HG03097 (cell line): Measurements from ENCODE around the gene OR14J1.
"Not testable (repeated sequence)": the region's sequence is repeated elsewhere in the genome, so short reads cannot be mapped to it uniquely, and the experiment has no call there.

Experiments
- ATAC-seq: cut with Tn5 transposase; IDR thresholded peaks from one replicate; pipeline ENCODE4 v1.9.1; 2021; ENCODE audit not compliant: unreplicated experiment, low FRiP score

OR14J1 gene, protein sequence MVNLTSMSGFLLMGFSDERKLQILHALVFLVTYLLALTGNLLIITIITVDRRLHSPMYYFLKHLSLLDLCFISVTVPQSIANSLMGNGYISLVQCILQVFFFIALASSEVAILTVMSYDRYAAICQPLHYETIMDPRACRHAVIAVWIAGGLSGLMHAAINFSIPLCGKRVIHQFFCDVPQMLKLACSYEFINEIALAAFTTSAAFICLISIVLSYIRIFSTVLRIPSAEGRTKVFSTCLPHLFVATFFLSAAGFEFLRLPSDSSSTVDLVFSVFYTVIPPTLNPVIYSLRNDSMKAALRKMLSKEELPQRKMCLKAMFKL

DNA sequence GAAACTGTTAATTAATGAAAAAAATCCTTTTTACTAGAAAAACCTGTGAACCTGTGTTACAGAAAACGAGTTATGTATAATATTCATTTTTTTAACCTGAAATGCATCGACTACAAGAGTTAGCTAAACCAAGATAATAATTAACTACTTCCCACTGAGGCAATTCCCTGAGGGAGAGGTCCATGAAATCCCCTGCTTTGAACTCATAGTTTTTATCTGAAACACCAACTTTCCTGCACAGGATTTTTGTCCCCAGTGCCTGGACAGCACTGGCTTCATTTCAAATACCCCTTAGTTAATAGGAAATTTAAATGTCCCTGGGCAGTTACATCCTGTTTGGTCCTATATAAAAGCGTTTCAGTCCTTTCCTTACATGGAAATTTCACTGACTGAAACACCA is at the start of gene OR14J1:
Gene OR14J1 (plus strand): TSS at position 386 of the 400 bp plus-strand sequence. CDS start 4,989 bp downstream, outside the sequence.
- no peak for ATAC-seq

DNA sequence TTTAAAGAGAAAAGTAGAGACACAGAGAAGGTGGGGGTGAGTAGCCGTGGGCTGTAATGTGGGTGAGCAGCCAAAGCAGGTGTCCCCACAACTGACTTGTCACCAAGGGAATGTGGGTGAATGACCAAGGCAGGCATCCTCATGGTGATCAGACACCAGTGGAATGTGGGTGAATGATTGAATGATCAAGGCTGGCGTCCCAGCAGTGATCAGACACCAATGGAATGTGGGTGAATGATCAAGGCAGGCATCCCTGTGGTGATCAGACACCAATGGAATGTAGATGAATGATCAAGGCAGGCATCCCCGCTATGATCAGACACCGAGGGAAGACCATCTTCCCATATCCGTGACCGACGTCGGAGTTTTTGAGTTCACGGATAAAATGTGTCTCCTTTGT is 49.8 kb upstream of the OR14J1 start:
- ATAC-seq, result no peak

DNA sequence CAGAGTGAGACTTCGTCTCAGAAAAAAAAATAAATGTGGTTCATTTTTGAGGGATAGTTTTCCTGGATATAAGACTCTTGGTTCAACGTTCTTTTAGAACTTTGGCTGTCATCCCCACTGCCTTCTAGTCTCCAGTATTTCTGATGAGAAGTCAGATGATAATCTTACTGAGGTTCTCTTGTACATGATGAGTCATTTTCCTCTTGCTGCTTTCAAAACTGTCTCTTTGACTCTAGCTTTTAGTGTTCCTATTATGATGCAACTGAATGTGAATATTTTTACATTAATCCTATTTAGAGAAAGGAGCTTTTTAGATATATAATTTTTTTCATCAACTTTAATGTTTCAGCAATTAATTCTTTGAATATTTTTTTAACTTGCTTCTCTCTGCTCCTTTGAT is 46.0 kb upstream of the OR14J1 start:
- no peak for ATAC-seq

- ATAC-seq, result no peak
Observed at GRCh38 chr6:29259721-29260120, 41.8 kb upstream of the OR14J1 start.

- no peak for ATAC-seq
Observed at GRCh38 chr6:29263001-29263400, 38.5 kb upstream of the OR14J1 start.

GRCh38 chr6:29294499-29294914 is 7.0 kb upstream of the OR14J1 start:
- ATAC-seq, result no peak

DNA sequence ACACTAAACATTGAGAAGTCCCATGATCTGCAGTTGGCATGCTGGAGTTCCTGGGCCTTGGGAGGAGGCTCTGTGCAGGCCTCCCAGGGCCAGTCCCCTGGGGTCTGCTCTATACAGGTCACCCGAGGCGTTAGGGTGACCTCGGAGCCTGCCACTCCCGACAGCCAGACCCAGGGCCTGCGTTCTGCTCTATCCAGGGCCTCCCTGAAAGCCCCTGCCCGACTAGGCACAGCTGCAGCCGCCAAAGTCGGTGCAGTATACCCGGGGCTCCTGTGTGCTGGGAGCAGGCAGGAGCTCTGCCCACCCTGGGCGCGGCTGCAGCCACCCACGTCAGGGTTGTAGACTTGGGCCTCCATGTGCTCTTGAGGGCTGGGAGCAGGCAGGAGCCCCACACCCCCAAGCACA is 6.3 kb upstream of the OR14J1 start:
- ATAC-seq, result no peak

DNA sequence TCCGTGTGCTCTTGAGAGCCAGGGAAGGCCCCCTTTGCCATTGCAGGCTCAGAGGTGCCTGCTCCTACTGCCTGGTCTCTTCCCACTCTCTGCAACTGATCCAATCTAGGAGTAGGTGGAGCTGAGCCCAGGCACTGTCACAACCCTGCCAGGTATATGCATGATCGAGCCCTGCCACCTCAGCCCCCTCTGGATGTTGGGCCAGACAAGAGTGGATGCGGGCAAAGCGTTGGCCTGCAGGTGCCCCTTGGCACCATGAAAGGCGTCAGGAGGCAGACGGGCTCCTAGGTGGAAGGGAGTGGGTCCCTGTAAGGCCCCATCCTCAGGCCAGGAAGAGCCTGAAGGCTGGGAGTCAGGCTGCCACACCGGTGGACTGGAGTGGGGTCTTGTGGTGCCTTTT is 5.9 kb upstream of the OR14J1 start:
- ATAC-seq, result no peak

DNA sequence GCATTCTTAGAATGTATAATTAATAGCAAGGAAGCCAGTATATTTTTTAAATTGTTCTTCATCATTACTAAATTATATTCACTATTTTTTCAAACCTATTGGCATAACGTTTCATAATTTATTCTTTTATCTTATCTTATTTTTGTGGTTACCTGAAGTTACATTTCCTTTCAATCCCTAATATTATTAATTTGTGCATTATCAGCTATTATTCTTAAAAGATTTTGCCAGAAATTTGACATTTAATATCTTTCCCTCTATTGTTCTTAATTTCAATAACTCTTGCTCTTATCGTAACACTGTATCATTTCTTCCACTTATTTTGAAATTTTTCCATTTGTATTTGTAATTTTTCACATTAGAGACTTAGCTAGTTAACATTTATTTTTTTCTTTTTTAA is 18.4 kb downstream of the OR14J1 start:
- no peak for ATAC-seq

DNA sequence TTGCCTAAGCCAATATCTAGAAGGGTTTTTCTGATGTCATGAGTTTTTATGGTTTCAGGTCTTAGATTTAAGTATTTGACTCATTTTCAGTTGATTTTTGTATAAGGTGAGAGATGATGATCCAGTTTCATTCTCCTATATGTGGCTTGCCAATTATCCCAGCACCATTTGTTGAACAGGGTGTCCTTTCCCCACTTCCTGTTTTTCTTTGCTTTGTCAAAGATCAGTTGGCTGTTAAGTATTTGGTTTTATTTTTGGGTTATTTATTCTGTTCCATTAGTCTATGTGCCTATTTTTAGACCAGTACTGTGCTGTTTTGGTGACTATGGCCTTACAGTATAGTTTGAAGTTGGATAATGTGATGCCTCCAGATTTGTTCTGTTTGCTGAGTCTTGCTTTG is 21.8 kb downstream of the OR14J1 start:
- ATAC-seq, result not testable (repeated sequence)

DNA sequence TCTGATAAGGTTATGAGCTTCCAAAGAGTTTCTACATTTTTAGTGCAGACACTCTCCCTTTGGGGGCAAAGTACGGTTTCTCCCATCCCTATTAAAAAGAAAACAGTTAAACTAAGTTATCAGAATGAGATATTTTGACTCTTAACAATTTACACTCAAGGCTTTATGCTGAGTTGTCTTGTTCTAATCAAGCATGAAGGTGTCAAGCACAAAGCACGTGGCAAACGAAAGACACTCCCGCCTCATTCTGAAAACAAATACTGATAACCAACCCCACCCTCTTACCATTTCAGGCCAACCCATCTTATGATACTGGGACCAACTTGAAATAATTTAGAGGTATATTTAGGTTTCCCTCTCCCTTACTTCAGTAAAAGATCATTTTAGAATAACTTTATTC is 24.3 kb downstream of the OR14J1 start:
- ATAC-seq, result no peak

DNA sequence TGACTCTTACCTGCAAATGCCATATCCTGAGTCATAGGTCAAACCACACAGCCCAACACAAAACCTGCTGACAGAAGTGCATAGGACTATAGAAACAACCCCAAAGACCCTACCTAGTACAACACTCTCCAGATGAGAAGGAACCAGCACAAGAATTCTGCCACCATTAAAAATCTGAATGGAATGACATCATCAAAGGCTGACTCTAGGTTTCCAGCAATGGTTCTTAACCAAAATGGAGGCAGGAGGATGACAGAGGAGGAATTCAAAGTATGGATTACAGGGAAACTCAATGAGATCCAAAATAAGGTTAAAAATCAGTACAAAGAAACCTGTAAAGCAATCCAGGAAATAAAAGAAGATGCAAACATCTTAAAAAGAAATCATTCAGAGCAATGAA is 31.2 kb downstream of the OR14J1 start:
- no peak for ATAC-seq

DNA sequence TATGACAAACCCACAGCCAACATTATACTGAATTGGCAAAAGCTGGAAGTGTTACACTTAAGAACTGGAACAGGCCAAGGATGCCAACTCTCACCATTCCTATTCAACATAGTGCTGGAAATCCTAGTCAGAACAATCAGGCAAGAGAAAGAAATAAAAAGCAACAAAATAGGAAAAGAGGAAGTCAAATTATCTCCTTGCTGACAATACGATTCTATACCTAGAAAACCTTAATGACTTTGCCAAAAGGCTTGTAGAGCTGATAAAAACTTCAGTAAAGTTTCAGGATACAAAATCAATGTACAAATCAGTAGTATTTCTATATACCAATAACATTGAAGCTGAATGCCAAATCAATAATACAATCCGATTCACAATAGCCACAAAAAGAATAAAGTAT is 34.8 kb downstream of the OR14J1 start:
- ATAC-seq, result no peak

DNA sequence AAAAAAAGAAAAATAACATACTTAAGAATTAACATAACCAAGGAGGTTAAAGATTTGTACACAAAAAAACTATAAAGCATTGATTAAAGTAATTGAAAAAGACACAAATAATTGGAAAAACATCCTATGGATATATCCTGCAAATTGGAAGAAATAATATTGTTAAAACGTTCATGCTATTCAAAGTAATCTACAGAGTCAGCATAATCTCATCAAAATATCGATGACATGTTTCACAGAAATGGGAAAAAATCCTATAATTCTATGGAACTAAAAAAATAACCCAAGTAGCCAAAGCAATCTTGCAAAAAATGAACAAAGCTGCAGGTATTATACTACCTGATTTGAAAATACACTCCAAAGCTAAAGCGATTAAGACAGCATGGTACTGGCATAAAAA is 43.9 kb downstream of the OR14J1 start:
- ATAC-seq, result no peak

GRCh38 chr6:29349348-29349747 is 47.8 kb downstream of the OR14J1 start:
- not testable (repeated sequence) for ATAC-seq

GRCh38 chr6:29354980-29355379 is 53.5 kb downstream of the OR14J1 start:
- ATAC-seq, result no peak

DNA sequence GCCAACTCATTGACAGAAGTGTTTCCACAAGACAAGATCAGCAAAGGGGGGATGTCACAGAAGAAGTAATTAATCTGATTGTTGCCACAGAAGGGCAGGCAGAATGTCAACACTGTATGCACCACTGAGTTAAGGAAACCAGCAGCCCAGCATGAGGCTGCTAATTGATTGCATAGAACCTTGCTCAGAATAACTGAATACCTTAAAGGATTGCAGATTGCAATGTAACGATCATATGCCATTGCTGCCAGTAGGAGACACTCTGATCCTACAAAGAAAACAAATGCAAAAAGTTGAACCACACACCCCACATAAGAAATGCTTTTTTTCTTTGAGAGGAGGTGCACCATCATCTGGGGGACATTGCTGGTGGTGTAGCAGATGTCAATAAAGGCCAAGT is 54.1 kb downstream of the OR14J1 start:
- no peak for ATAC-seq
